C1 segment of cervical spinal cord (tissue), 14 donors: ENCODE data around the gene PGM1.

Experiments used
- DNase-seq, 14 donors: peaks; one replicate each; lab custom pipeline; 2025; lab: John Stamatoyannopoulos, UW

The PGM1 gene

DNA sequence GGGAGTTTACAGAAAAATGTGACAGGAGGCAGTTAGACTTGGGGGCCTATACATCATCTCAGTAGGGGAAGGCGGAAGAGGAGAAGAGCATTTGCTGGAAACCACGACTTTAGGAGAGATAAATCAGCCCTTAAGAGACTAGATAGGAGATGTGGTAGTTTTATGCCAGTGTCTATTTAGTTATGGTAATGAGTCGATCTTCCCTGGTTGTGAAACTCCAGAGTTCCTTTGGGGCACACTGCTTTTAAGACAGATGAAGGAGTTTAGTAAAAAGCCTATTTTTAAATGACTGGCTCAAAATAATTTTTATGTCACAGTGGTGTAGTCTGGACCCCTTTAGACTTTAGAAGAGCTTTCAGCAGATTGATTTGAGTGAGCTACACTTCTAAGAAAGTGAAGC lies 7.8 kb downstream of the PGM1 start:
- no peak for DNase-seq

DNA sequence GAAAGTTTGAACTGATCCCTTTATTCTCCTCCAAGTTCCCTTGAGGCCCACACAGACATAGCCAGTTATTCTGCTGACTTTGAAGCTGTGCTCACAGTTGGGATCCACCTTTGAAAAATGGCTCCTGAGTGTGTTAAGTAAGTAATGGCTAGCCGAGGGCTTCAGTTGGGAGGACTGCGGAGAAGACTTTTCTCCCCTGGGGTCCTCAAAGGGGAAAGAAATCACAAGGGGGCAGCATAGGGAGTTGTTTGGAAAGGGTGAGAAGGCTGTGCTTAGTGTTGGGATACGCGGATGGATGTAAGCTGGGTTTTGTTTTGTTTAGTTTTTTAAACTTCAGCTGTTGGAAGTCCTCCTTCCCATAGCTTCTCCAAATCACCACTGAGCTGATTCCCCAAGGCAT lies 8.3 kb downstream of the PGM1 start:
- no peak for DNase-seq

- DNase-seq: no peak
Observed at GRCh38 chr1:63601912-63602311, 8.7 kb downstream of the PGM1 start.

DNA sequence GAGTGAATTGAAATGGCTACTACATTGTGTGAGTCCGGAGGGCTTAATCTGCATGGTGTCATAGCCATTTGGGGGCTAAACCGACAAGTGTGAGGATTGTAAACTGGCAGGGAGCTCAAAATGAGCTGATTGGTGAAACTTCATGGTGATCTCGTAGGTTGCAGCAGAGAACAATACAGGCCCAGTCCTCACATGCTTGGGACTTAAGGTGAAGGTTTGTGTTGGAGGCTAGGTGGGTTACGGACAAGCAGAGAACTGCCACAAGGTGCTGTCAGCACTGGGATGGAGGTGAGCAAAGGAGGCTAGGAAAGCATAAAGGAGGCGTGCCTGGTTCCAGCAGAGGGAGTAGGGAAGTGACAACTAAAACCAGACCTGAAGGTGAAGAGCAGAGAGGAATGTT lies 9.4 kb downstream of the PGM1 start:
- DNase-seq: no peak

DNA sequence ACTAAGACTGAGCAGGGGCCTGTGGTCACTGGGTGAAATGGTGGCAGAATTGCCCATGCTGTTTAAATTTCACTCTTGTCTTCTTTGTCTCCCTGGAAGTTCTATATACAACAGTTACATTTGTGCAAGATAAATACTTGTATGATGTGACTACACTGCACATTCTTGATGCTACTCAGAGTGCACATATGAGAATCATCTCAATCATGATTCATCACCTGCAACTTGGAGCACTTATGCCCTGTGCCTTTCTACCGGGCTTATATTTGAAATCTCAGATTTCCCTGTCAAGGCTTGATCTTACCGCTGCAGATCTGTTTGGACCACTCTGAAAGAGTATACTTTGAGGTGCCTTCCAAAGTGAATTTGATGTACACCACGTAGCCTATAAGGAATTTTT lies 10.6 kb downstream of the PGM1 start:
- DNase-seq: no peak

GRCh38 chr1:63607322-63607721 lies 14.1 kb downstream of the PGM1 start:
- no peak for DNase-seq

- DNase-seq: no peak
Observed at GRCh38 chr1:63611231-63611630, 18.0 kb downstream of the PGM1 start.

DNA sequence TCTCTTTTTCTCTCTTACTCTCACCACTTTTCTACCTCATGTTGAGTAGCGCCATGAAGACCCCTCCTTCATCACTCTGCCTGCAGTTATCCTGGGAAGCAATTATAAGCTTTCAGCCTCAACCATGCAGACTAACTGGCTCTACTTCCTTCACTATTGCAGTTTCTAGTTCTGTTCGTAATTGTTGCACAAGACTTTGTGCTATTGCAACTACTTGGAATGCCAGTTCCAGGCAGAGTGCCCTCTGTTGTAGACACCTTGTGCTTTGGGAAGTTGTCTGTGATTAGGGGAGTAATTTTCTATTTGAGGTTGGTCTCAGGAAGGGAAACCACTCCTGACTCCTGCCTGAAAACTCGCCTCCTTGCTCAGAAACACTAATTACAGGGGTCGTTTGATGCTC lies 19.4 kb downstream of the PGM1 start:
- no peak for DNase-seq

GRCh38 chr1:63612971-63613370 lies 19.8 kb downstream of the PGM1 start:
- no peak for DNase-seq

DNA sequence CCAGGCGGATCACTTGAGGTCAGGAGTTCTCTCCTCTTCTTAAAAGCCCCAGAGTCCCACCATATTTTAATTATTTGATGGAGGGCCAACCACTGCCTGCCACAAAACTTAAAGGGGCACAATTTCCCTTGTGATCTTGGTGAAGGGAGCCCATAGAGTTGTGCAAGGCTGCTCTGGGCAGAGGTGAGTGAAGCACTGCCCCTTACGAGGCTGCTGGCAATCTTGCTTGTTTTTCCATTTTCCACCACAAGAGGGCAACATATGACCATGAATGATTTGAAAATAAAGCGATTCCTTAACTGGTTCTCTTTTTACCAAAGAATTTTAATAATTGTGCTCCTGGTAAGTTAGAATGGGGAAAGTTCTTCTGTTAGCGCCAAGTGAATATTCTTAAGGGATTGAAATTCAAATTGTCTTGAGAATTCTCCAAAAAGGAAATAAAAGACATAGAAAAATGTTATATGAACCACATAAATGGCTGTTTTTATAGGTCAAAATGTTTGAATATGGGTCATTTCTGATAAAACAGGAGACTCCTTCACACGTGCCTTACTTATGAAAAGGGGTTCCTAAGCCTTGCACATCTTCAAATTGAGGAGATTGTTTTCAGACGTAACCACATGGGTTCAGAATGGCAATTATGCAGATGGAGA lies 22.7 kb downstream of the PGM1 start:
- peak in 10 of 14 donors; percentile 2 to 59 (median 16) for DNase-seq

DNA sequence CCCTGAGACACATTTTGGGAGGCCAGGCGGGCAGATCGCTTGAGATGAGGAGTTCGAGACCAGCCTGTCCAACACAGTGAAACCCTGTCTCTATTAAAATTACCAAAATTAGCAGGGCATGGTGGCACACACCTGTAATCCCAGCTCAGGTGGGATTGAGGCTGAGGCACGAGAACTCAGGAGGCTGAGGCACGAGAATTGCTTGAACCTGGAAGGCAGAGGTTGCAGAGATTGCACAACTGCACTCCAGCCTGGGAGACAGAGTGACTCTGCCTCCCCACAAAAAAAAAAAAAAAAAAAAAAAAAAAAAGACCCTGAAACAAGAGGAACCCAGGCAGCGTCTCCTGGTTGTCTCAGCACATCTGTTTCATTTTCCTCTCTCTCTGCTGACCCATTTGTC lies 24.2 kb downstream of the PGM1 start:
- no peak for DNase-seq

GRCh38 chr1:63618011-63618410 lies 24.8 kb downstream of the PGM1 start:
- no peak for DNase-seq

DNA sequence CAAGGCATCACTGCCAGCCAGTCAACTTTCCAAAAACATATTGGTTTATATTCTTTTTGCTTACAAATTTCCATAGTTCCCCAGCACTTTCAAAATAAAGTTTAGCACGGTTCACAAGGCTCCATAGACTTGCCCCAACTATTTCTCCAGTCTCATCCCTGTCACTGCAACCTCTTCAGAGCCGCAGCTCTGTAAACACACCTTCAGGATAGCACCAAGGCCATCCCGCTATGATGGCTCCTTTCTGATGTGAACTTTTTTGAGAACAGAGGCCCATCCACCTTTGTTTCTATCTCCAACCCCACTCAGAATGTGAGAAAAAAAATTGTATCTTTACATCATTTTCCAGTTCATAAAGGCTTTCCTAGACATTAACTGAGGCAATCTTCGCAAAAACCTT lies 26.3 kb downstream of the PGM1 start:
- DNase-seq: no peak

DNA sequence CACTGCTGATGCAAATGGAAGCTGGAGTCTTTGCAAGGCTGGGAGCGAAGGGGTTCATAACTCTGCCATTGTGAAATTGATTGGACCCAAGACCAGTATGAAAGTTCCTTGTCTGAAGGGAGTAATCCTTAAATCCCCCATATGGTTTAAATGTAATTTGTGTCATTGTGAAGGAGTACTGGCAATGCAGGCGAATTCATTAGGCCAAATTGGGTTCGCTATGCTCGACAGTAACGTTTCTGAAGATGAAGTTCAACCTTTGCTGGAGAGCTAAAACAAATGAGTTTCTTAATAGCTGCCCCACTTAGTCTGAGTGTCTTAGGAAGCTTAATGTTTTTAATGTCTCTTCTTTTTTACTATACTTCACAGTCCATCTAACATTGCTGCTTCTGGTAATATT lies 27.5 kb downstream of the PGM1 start:
- DNase-seq: no peak

GRCh38 chr1:63621075-63621474 lies 27.9 kb downstream of the PGM1 start:
- peak in 1 of 14 donors; percentile 21 for DNase-seq

- peak in 6 of 14 donors; percentile 14 to 82 (median 29) for DNase-seq
Observed at GRCh38 chr1:63621698-63622097, 28.5 kb downstream of the PGM1 start.

DNA sequence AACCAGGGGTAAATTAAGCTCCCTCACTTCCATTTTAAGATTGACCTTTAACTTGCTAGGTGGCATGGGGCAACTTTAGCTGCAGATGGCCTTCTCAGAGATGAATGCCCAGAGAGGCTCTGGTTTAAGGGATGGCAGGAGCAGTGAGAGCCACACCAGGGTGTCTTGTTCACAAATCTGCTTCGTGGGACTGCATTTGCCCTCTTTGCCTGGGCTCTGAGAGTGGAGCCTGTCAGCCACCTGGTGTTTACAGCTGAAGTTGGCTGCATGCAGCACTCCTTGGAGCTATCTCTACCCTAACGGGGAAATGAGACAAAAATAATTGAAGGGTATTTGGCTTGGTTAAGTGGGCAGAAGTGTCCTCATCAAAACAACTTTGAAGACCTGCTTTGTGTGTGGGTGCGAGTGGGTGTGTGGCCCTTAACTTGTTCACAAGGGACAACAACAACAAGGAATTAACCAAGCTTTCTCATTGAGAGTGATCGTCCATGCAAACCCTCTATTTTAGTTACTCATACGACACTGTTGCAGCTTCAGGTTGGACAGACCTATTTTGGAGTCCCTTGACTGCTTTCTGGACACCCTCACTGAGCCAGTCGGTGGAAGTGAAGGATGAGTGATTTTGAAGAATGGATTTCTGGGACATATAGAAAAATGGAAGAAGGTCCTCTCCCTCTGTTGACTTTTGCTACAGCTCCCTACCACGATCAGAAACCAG lies 29.8 kb downstream of the PGM1 start:
- peak in 2 of 14 donors; percentile 12 to 83 for DNase-seq

- DNase-seq: peak in 1 of 14 donors; percentile 4
Observed at GRCh38 chr1:63623952-63624351, 30.7 kb downstream of the PGM1 start.

- DNase-seq: no peak
Observed at GRCh38 chr1:63624911-63625310, 31.7 kb downstream of the PGM1 start.

DNA sequence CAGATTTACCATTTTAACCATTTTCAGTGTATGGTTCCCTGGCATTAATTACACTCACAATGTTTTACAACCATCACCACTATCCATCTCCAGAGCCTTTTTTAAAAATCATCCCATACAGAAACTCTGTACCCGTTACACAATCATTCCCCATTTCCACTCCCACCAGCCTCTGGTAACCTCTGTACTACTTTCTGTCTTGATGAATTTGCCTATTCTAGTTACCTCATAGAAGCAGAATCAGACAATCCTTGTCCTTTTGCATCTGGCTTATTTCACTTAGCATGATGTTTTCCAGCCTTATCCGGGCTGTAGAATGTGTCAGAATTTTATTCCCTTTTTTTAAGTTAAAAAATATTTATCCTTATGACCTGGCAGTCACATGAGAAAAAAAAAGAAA lies 33.0 kb downstream of the PGM1 start:
- no peak for DNase-seq

- peak in 1 of 14 donors; percentile 13 for DNase-seq
Observed at GRCh38 chr1:63628607-63629006, 35.4 kb downstream of the PGM1 start.

DNA sequence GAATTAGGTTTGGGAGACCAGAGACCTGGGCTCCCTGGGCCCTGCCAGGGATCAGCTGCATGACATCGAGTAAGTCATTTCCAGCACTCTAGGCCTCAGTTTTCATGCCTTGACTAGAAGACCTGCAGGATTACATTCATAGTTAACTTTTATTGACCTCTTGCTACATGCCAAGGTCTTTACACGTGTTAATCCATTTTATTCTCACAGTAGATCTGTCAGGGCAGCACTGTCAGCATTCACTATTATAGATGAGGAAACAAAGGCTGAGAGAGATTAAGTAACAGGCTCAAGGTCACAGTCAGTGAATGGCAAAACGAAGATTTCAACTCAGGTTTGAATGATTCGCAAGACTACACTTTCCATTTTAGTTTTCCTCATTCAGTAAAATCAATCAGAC lies 37.0 kb downstream of the PGM1 start:
- DNase-seq: no peak

DNA sequence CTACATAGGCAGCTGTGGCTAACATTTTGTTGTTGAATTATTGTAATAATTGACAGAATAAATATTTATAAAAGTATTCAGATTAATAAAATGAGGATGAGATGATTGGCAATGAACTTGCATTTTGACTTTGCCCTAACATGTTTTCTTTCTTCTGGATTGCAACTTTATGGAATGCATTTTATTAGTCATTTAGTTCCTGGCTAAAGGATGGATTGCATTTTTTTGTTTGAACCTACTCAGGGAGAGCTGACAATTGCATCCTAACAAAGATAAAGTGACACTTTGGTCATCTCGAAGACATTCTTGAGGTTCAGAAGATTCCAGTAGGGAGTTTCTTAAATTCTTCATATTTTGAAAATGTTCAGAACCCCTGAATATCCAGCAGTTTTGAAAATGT lies 37.5 kb downstream of the PGM1 start:
- no peak for DNase-seq

DNA sequence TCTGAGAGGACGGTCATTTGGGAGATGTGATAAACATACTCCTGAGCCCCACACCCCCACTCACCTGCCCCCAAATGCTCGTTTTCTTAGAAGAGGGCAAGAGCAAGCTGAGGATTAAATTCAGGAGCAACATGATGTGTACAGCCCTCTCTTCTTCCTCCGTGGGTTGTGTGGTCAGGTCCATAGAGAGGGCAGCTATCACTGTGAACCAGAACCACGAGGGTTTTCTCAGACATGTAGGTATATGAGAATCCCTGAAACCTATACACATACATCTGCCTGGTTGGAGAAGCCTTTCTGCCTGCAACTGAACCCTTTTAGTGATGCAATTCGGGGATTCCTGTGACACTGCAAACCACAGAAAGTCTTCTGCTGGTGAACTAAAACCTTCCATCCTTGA lies 38.9 kb downstream of the PGM1 start:
- no peak for DNase-seq
